Esophagus muscularis mucosa (tissue), 4 donors: ENCODE results near the gene SNX20. TPM values are rescaled to one million over a fixed set of nuclear protein-coding genes. Genes with fewer than 3 reads are reported as not detected.
A peak's percentile ranks its signal among the peaks of the same experiment; 100 is the strongest.

ENCODE experiments used
- DNase-seq: peaks from one replicate; pipeline ENCODE4 v3.0.0-alpha.2; 2017; ENCODE audit errors: extremely low spot score
- H3K27ac ChIP-seq, 4 donors: fragments of 200-600 bp; sonication (generic); replicated peaks in 1 of 4; 1 replicate in 3 of 4; 2 replicates in 1 of 4; pipeline ENCODE4 v1.5.1; 2016 to 2019; ENCODE audit warnings: mild to moderate bottlenecking in 1 of 4
- H3K27me3 ChIP-seq, 4 donors: fragments of 200-600 bp; sonication (generic); one replicate each; pipeline versions ENCODE4 v1.5.1 to v1.6.0; 2016 to 2019
- H3K36me3 ChIP-seq, 4 donors: fragments of 200-600 bp; sonication (generic); one replicate each; pipeline ENCODE4 v1.5.1; 2016 to 2019
- H3K4me1 ChIP-seq, 4 donors: fragments of 200-600 bp; sonication (generic); one replicate each; pipeline ENCODE4 v1.5.1; 2016 to 2019
- H3K4me3 ChIP-seq, 4 donors: fragments of 200-600 bp; sonication (generic); 1 replicate in 2 of 4; 2 replicates in 2 of 4; pipeline ENCODE4 v1.5.1; 2016 to 2019; ENCODE audit warnings: mild to moderate bottlenecking in 4 of 4, moderate library complexity in 1 of 4
- H3K9me3 ChIP-seq, 4 donors: fragments of 200-600 bp; sonication (generic); 1 replicate in 3 of 4; 2 replicates in 1 of 4; pipeline ENCODE4 v1.5.1; 2016 to 2019
- CTCF ChIP-seq, 3 experiments: fragments of 200-600 bp in 2 of 3; fragments of 450-650 bp in 1 of 3; sonication (generic) in 2 of 3; IDR thresholded peaks; one replicate each; pipeline ENCODE4 v1.5.1; 2017 to 2019; ENCODE audit warnings: antibody characterized with exemption in 3 of 3, mild to moderate bottlenecking in 2 of 3, moderate library complexity in 1 of 3
- EP300 ChIP-seq: sonication (generic); formaldehyde crosslinking; IDR thresholded peaks from one replicate; pipeline ENCODE4 v1.6.1; 2017; ENCODE audit warnings: antibody characterized with exemption
- POLR2A ChIP-seq: fragments of 450-650 bp; IDR thresholded peaks from one replicate; pipeline ENCODE4 v1.6.1; 2017; ENCODE audit warnings: antibody characterized with exemption, moderate library complexity, mild to moderate bottlenecking, low read depth
- POLR2AphosphoS5 ChIP-seq, 2 donors: sonication (generic); formaldehyde crosslinking; IDR thresholded peaks; one replicate each; pipeline ENCODE4 v1.6.1; 2017; ENCODE audit warnings: antibody characterized with exemption in 2 of 2
- WGBS: methylation state at CpG from one replicate; pipeline ENCODE4 v1.1.5; 2018; 5-methylcytosine and 5-hydroxymethylcytosine counted together
- intact Hi-C: fragments of 100-400 bp; cut with DNase I; formaldehyde crosslinking; loops from one replicate; pipeline ENCODE4 v1.15.1; 2023
- total RNA-seq, 4 donors: library from RNA; depleted of rRNA; stranded (reverse); fragments of >200 nt; gene quantifications; one replicate each; pipeline versions ENCODE4 v1.1.0 to v1.2.1, GENCODE V29; 2016

The SNX20 gene
- total RNA-seq, 4 donors from 2014 or later: 0.39 to 5.0 (median 1.8) TPM

- Histone ChIP-seq H3K4me3 (no peak overlapping the region), H3K9me3 (no peaks in the 10 kb centered on the region), H3K27ac (no peak overlapping the region), H3K27me3 (no peaks in the 10 kb centered on the region), H3K36me3 (no peaks in the 10 kb centered on the region), H3K4me1 (no peaks in the 10 kb centered on the region)
- 84% methylated on average over 6 of the region's 14 CpGs for WGBS
- TF ChIP-seq POLR2AphosphoS5 (IDR thresholded peaks at IDR 0.05): no peak
- no peak for TF ChIP-seq EP300
- no peak for TF ChIP-seq POLR2A
- TF ChIP-seq CTCF (IDR thresholded peaks at IDR 0.05): no peak
- intact Hi-C loops: no loop called here
- no peak for DNase-seq
These were observed 1.8 kb downstream of the SNX20 start for GRCh38 chr16:50679266-50679665.

GRCh38 chr16:50678531-50678930 lies 2.6 kb downstream of the SNX20 start:
- H3K9me3 ChIP-seq: peaks cover 0 to 3% (median 0%) of the 10 kb centered on the region in 4 donors
- no peak for DNase-seq
- H3K27me3 ChIP-seq: peaks cover 0 to 4% (median 2%) of the 10 kb centered on the region in 4 donors
- no peak overlapping the region for H3K27ac ChIP-seq
- peaks cover 0 to 5% (median 0%) of the 10 kb centered on the region in 4 donors for H3K36me3 ChIP-seq
- H3K4me1 ChIP-seq: no peaks in the 10 kb centered on the region
- no peak overlapping the region for H3K4me3 ChIP-seq
- 58% methylated on average over 3 of the region's 3 CpGs for WGBS
- intact Hi-C loops: no loop called here
- TF ChIP-seq POLR2A (no peak), POLR2AphosphoS5 (IDR thresholded peaks at IDR 0.05) (no peak), CTCF (IDR thresholded peaks at IDR 0.05) (no peak), EP300 (no peak)

- Histone ChIP-seq H3K4me1 (no peaks in the 10 kb centered on the region), H3K27ac (no peak overlapping the region), H3K27me3 (peaks cover 0 to 9% (median 3%) of the 10 kb centered on the region in 4 donors), H3K4me3 (no peak overlapping the region), H3K36me3 (peaks cover 0 to 7% (median 0%) of the 10 kb centered on the region in 4 donors), H3K9me3 (peaks cover 0 to 9% (median 2%) of the 10 kb centered on the region in 4 donors)
- 55% methylated on average over 3 of the region's 7 CpGs for WGBS
- TF ChIP-seq POLR2A (no peak), CTCF (IDR thresholded peaks at IDR 0.05) (peak in 1 of 3 experiments; percentile 39)
- intact Hi-C loops: no loop called here
- DNase-seq: no peak
These were observed 3.8 kb downstream of the SNX20 start for GRCh38 chr16:50677351-50677750.

- no peak overlapping the region for H3K27ac ChIP-seq
- 80% methylated on average over 9 of the region's 9 CpGs for WGBS
- no peaks in the 10 kb centered on the region for H3K4me1 ChIP-seq
- H3K4me3 ChIP-seq: no peak overlapping the region
- H3K36me3 ChIP-seq: peaks cover 0 to 7% (median 0%) of the 10 kb centered on the region in 4 donors
- intact Hi-C loops: no loop called here
- no peak for DNase-seq
- H3K9me3 ChIP-seq: peaks cover 0 to 14% (median 7%) of the 10 kb centered on the region in 4 donors
- TF ChIP-seq POLR2A: no peak
- TF ChIP-seq POLR2AphosphoS5 (IDR thresholded peaks at IDR 0.05): no peak
- no peak for TF ChIP-seq CTCF (IDR thresholded peaks at IDR 0.05)
- TF ChIP-seq EP300: no peak
- peaks cover 0 to 9% (median 3%) of the 10 kb centered on the region in 4 donors for H3K27me3 ChIP-seq
These were observed 4.4 kb downstream of the SNX20 start for GRCh38 chr16:50676684-50677225.
